ENCODE results near the gene PPT2.

The PPT2 gene

DNA sequence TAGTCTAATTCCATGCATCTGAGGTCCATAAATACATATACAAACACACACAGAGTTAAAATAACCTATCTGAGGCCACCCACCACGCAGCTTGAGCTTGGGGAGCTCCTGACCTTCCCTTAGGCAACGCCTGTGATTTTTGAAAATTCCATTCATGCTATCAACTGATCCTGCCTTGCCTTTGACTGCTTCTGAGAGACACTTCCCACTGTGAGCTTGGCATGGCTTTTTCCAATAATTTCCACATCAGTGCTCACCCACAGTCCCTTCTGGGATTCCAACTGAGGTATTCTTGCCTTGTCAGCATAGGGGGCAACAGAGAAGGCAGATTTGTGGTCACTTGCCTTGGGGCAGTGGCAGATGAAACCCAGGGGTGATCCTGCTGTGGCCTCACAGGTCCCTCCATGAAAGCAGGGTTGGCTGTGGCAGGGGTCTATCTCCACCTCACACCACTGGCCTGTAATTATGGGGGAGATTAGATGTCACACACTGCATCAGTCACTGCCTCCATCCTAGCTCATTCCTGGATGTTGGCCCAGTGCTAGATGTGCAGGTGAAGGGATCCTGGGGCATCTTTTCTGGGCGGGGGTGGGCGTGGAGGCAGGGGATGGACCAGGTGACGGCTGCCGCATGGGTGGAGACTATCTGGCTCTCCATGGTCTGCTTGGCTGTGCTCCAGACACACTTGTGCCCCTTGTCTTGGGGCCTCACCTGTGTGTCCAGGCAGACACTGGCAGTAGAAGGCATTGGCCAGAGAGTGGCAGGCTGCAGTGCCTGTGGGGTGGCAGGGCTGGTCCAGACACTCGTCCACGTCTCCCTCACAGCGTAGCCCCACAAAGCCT, 49.7 kb downstream of the PPT2 start:
- H3K9me3 ChIP-seq (ENCODE audit: insufficient read depth, low read depth, low read length) = no peaks in the 10 kb centered on the region
- no peaks in the 10 kb centered on the region for H3K36me3 ChIP-seq (ENCODE audit: insufficient read depth, low read length)
- no peaks in the 10 kb centered on the region for H3K27me3 ChIP-seq (ENCODE audit: insufficient read depth, low read length, poor library complexity, severe bottlenecking)
- H4K20me1 ChIP-seq (ENCODE audit: insufficient read depth, low read length, poor library complexity, severe bottlenecking) = no peaks in the 10 kb centered on the region
- H3K4me2 ChIP-seq (ENCODE audit: low read depth, low read length, poor library complexity, severe bottlenecking) = no peak overlapping the region
- no peak overlapping the region for H2AFZ ChIP-seq (ENCODE audit: low read length)
- H3K4me1 ChIP-seq (ENCODE audit: insufficient read depth, low read length, poor library complexity, severe bottlenecking) = no peaks in the 10 kb centered on the region
- no peak overlapping the region for H3K4me3 ChIP-seq (ENCODE audit: low read length, poor library complexity, severe bottlenecking)
- H3K79me2 ChIP-seq (ENCODE audit: insufficient read depth, low read length) = no peaks in the 10 kb centered on the region
- no peaks in the 10 kb centered on the region for H3K9me2 ChIP-seq (replicated peaks; ENCODE audit: low read depth, low read length)
- no peak overlapping the region for H3K9ac ChIP-seq (ENCODE audit: low read depth, low read length, poor library complexity, severe bottlenecking)
- TF ChIP-seq, protein P1, sequence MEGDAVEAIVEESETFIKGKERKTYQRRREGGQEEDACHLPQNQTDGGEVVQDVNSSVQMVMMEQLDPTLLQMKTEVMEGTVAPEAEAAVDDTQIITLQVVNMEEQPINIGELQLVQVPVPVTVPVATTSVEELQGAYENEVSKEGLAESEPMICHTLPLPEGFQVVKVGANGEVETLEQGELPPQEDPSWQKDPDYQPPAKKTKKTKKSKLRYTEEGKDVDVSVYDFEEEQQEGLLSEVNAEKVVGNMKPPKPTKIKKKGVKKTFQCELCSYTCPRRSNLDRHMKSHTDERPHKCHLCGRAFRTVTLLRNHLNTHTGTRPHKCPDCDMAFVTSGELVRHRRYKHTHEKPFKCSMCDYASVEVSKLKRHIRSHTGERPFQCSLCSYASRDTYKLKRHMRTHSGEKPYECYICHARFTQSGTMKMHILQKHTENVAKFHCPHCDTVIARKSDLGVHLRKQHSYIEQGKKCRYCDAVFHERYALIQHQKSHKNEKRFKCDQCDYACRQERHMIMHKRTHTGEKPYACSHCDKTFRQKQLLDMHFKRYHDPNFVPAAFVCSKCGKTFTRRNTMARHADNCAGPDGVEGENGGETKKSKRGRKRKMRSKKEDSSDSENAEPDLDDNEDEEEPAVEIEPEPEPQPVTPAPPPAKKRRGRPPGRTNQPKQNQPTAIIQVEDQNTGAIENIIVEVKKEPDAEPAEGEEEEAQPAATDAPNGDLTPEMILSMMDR (conservative IDR thresholded peaks at IDR 0.05; ENCODE audit: low read length) = no peak
- TF ChIP-seq EZH2phosphoT487 (IDR thresholded peaks at IDR 0.05; ENCODE audit: borderline replicate concordance) = no peak
- no peaks in the 10 kb centered on the region for H3F3A ChIP-seq (ENCODE audit: low read depth)

DNA sequence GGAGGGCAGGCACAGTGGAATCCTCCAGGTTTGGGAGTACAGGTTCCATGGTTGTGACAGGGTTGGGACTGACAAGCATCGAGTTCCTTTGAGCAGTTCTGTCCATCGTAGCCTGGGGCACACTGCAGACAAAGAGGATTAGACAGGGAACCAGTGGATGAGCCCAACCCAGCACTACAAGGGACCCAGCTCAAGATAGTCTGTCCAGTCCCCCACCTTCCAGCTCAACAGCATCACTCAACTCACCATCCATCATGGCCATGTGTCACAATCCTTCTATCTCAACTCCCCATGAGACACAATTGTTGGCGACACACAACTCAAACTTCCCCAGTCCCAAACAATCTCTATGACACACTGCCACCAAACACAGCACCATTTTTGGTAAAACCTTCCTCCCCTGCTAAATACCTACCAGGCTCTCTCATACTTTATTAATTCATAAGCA, 50.4 kb downstream of the PPT2 start:
- no peaks in the 10 kb centered on the region for H4K20me1 ChIP-seq (ENCODE audit: insufficient read depth, low read length, poor library complexity, severe bottlenecking)
- H3K79me2 ChIP-seq (ENCODE audit: insufficient read depth, low read length) = no peaks in the 10 kb centered on the region
- no peak overlapping the region for H3K9ac ChIP-seq (ENCODE audit: low read depth, low read length, poor library complexity, severe bottlenecking)
- H3K36me3 ChIP-seq (ENCODE audit: insufficient read depth, low read length) = no peaks in the 10 kb centered on the region
- no peaks in the 10 kb centered on the region for H3K9me3 ChIP-seq (ENCODE audit: insufficient read depth, low read depth, low read length)
- no peaks in the 10 kb centered on the region for H3K4me1 ChIP-seq (ENCODE audit: insufficient read depth, low read length, poor library complexity, severe bottlenecking)
- no peak for TF ChIP-seq EZH2phosphoT487 (IDR thresholded peaks at IDR 0.05; ENCODE audit: borderline replicate concordance)
- TF ChIP-seq, protein P1 (conservative IDR thresholded peaks at IDR 0.05; ENCODE audit: low read length) = no peak
- H3F3A ChIP-seq (ENCODE audit: low read depth) = no peaks in the 10 kb centered on the region
- H3K9me2 ChIP-seq (replicated peaks; ENCODE audit: low read depth, low read length) = no peaks in the 10 kb centered on the region
- no peaks in the 10 kb centered on the region for H3K27me3 ChIP-seq (ENCODE audit: insufficient read depth, low read length, poor library complexity, severe bottlenecking)
- H2AFZ ChIP-seq (ENCODE audit: low read length) = no peak overlapping the region
- H3K4me3 ChIP-seq (ENCODE audit: low read length, poor library complexity, severe bottlenecking) = no peak overlapping the region
- H3K4me2 ChIP-seq (ENCODE audit: low read depth, low read length, poor library complexity, severe bottlenecking) = no peak overlapping the region

DNA sequence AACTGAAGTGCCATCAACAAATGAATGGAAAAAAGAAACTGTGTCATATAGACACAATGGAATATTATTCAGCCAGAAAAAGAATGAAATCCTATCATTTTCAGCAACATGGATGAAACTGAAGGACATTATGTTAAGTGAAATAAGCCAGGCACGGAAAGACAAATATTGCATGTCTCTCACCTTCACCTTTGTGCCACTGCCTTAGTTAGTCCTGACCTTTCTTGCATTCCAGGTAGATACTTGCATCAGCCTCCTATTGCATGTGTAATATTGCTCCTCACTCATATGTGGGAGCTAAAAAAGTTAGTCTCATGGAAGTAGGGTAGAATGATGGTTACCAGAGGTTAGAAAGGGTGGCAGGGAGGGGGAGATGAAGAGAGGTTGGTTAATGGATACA, 55.1 kb downstream of the PPT2 start:
- no peaks in the 10 kb centered on the region for H3K27me3 ChIP-seq (ENCODE audit: insufficient read depth, low read length, poor library complexity, severe bottlenecking)
- H3K9ac ChIP-seq (ENCODE audit: low read depth, low read length, poor library complexity, severe bottlenecking) = no peak overlapping the region
- H4K20me1 ChIP-seq (ENCODE audit: insufficient read depth, low read length, poor library complexity, severe bottlenecking) = no peaks in the 10 kb centered on the region
- no peaks in the 10 kb centered on the region for H3K9me3 ChIP-seq (ENCODE audit: insufficient read depth, low read depth, low read length)
- no peaks in the 10 kb centered on the region for H3K4me1 ChIP-seq (ENCODE audit: insufficient read depth, low read length, poor library complexity, severe bottlenecking)
- H3K9me2 ChIP-seq (replicated peaks; ENCODE audit: low read depth, low read length) = no peaks in the 10 kb centered on the region
- TF ChIP-seq EZH2phosphoT487 (IDR thresholded peaks at IDR 0.05; ENCODE audit: borderline replicate concordance) = no peak
- TF ChIP-seq, protein P1 (conservative IDR thresholded peaks at IDR 0.05; ENCODE audit: low read length) = no peak
- H3K79me2 ChIP-seq (ENCODE audit: insufficient read depth, low read length) = no peaks in the 10 kb centered on the region
- no peaks in the 10 kb centered on the region for H3F3A ChIP-seq (ENCODE audit: low read depth)
- no peaks in the 10 kb centered on the region for H3K36me3 ChIP-seq (ENCODE audit: insufficient read depth, low read length)
- no peak overlapping the region for H3K4me3 ChIP-seq (ENCODE audit: low read length, poor library complexity, severe bottlenecking)
- H3K4me2 ChIP-seq (ENCODE audit: low read depth, low read length, poor library complexity, severe bottlenecking) = no peak overlapping the region
- H2AFZ ChIP-seq (ENCODE audit: low read length) = no peak overlapping the region
